GM18868 (cell line): ENCODE data around the gene RAB37.

Source experiments
- ATAC-seq: cut with Tn5 transposase; IDR thresholded peaks from one replicate; pipeline ENCODE4 v1.9.1; 2021; ENCODE audit warnings: mild to moderate bottlenecking, moderate library complexity; ENCODE audit not compliant: unreplicated experiment

The RAB37 gene

GRCh38 chr17:74760404-74761105 lies 23.5 kb downstream of the RAB37 start:
- no peak for ATAC-seq

- ATAC-seq, result no peak
Measured at GRCh38 chr17:74761419-74761818, 24.4 kb downstream of the RAB37 start.

GRCh38 chr17:74761931-74762330 lies 24.9 kb downstream of the RAB37 start:
- ATAC-seq, result no peak

GRCh38 chr17:74763565-74764387 lies 26.7 kb downstream of the RAB37 start:
- ATAC-seq, result no peak

- no peak for ATAC-seq
Measured at GRCh38 chr17:74764751-74765286, 27.8 kb downstream of the RAB37 start.

GRCh38 chr17:74766413-74766812 lies 29.4 kb downstream of the RAB37 start:
- ATAC-seq, result no peak

- ATAC-seq, result no peak
Measured at GRCh38 chr17:74767111-74767516, 30.1 kb downstream of the RAB37 start.

- ATAC-seq, result no peak
Measured at GRCh38 chr17:74768069-74768762, 31.2 kb downstream of the RAB37 start.

- ATAC-seq, result no peak
Measured at GRCh38 chr17:74768763-74769114, 31.7 kb downstream of the RAB37 start.

- ATAC-seq, result no peak
Measured at GRCh38 chr17:74769266-74769855, 32.3 kb downstream of the RAB37 start.

GRCh38 chr17:74769856-74770497 lies 32.9 kb downstream of the RAB37 start:
- ATAC-seq, result no peak

GRCh38 chr17:74770498-74771318 lies 33.7 kb downstream of the RAB37 start:
- peak; percentile 55 for ATAC-seq

- no peak for ATAC-seq
Measured at GRCh38 chr17:74771319-74771914, 34.4 kb downstream of the RAB37 start.

- no peak for ATAC-seq
Measured at GRCh38 chr17:74772053-74772452, 35.0 kb downstream of the RAB37 start.

GRCh38 chr17:74773414-74773813 lies 36.4 kb downstream of the RAB37 start:
- no peak for ATAC-seq

- ATAC-seq, result no peak
Measured at GRCh38 chr17:74773871-74774286, 36.8 kb downstream of the RAB37 start.

- no peak for ATAC-seq
Measured at GRCh38 chr17:74775409-74776043, 38.5 kb downstream of the RAB37 start.

GRCh38 chr17:74776044-74776962 lies 39.2 kb downstream of the RAB37 start, which contains the start of gene NAT9:
Gene NAT9 (minus strand): TSS chr17:74776345. CDS start chr17:74775698, 647 bp downstream.
- peak; percentile 80 for ATAC-seq
